HL-60 (cell line): ENCODE measurements around the gene AMH.

Experiments
- DNase-seq, 2 experiments: peaks; one replicate each; pipeline ENCODE4 v3.0.0-alpha.2; 2010 to 2020; ENCODE audit warnings: low read depth in 1 of 2, low spot score in 1 of 2
- H3K27ac ChIP-seq: fragments of 250-450 bp; sonication (Bioruptor Pico); replicated peaks from 2 replicates; pipeline ENCODE4 v1.5.1; 2020; ENCODE audit warnings: mild to moderate bottlenecking, moderate library complexity
- H3K27me3 ChIP-seq: fragments of 250-450 bp; sonication (Bioruptor Pico); 2 replicates; pipeline ENCODE4 v1.5.1; 2021; ENCODE audit warnings: mild to moderate bottlenecking, moderate library complexity; ENCODE audit not compliant: insufficient read depth, poor library complexity, severe bottlenecking
- H3K4me3 ChIP-seq: replicated peaks from 2 replicates; pipeline ENCODE4 v1.5.1; 2011; ENCODE audit warnings: mild to moderate bottlenecking, control low read depth, low read length; ENCODE audit not compliant: insufficient read depth
- CTCF ChIP-seq: IDR thresholded peaks from one replicate; pipeline ENCODE4 v1.5.1; 2011; ENCODE audit warnings: low read length, control low read depth, inconsistent platforms; ENCODE audit not compliant: insufficient read depth
- GABPA ChIP-seq: IDR thresholded peaks from 2 replicates; pipeline ENCODE4 v1.6.1; 2012; ENCODE audit warnings: low read depth
- POLR2AphosphoS5 ChIP-seq: IDR thresholded peaks from 2 replicates; pipeline ENCODE4 v1.6.1; 2012; ENCODE audit warnings: low read depth
- REST ChIP-seq: IDR thresholded peaks from 2 replicates; pipeline ENCODE4 v1.6.1; 2012; ENCODE audit warnings: low read depth; ENCODE audit not compliant: insufficient replicate concordance
- SPI1 ChIP-seq: IDR thresholded peaks from 2 replicates; pipeline ENCODE4 v1.6.1; 2012; ENCODE audit warnings: low read depth, mild to moderate bottlenecking, borderline replicate concordance

AMH gene

GRCh38 chr19:2270423-2271233 lies 21.5 kb downstream of the AMH start:
- Histone ChIP-seq H3K27me3 (no peaks in the 10 kb centered on the region), H3K4me3 (peak overlapping the region; percentile 98), H3K27ac (peak overlapping the region; percentile 97)
- DNase-seq: peak; percentile 92 to 98
- peak; percentile 100 for TF ChIP-seq SPI1
- TF ChIP-seq POLR2AphosphoS5: peak; percentile 65; the same call in 1 of the 2 replicates
- TF ChIP-seq GABPA: no peak
- TF ChIP-seq CTCF: no peak
- TF ChIP-seq REST: no peak

GRCh38 chr19:2271234-2272103 lies 22.3 kb downstream of the AMH start:
- peak overlapping the region; percentile 97 for H3K27ac ChIP-seq
- peak overlapping the region; percentile 98 for H3K4me3 ChIP-seq
- DNase-seq: peak in 1 of 2 experiments; percentile 41
- H3K27me3 ChIP-seq: no peaks in the 10 kb centered on the region
- no peak for TF ChIP-seq GABPA
- TF ChIP-seq CTCF: no peak
- TF ChIP-seq POLR2AphosphoS5: no peak
- TF ChIP-seq SPI1: no peak
- TF ChIP-seq REST: no peak

- peak overlapping the region; percentile 97 for H3K27ac ChIP-seq
- peak; percentile 49 for TF ChIP-seq CTCF
- TF ChIP-seq REST: no peak
- TF ChIP-seq POLR2AphosphoS5: peak; percentile 97
- TF ChIP-seq GABPA: peak; percentile 96
- TF ChIP-seq SPI1: peak; percentile 44
- DNase-seq: peak; percentile 85 to 90
- H3K27me3 ChIP-seq: no peaks in the 10 kb centered on the region
- H3K4me3 ChIP-seq: peak overlapping the region; percentile 98
Observed at GRCh38 chr19:2273356-2274184, 24.4 kb downstream of the AMH start.
